PFSK-1 (cell line): ENCODE results near the gene HES5.

Experiments used
- FOXP2 ChIP-seq: optimal IDR thresholded peaks from 2 replicates; pipeline ENCODE3; 2011; ENCODE audit warnings: borderline replicate concordance, control low read depth, inconsistent platforms; ENCODE audit not compliant: insufficient read depth; ENCODE audit errors: extremely low read length, extremely low read depth
- POLR2AphosphoS5 ChIP-seq: IDR thresholded peaks from 2 replicates; pipeline ENCODE4 v1.6.1; 2012; ENCODE audit warnings: low read depth, mild to moderate bottlenecking, control low read depth, low read length, moderate library complexity
- REST ChIP-seq, 2 experiments: IDR thresholded peaks; 2 replicates each; pipeline versions ENCODE4 v1.6.1 to v1.8.0; 2011 to 2012; ENCODE audit warnings: low read depth in 2 of 2, low read length in 2 of 2, control low read depth in 1 of 2, inconsistent platforms in 1 of 2, mild to moderate bottlenecking in 1 of 2, moderate library complexity in 1 of 2; ENCODE audit not compliant: insufficient read depth in 1 of 2
- SIN3A ChIP-seq: IDR thresholded peaks from 2 replicates; pipeline ENCODE4 v1.6.1; 2012; ENCODE audit warnings: mild to moderate bottlenecking, low read length, moderate library complexity, borderline replicate concordance; ENCODE audit not compliant: insufficient read depth
- TAF1 ChIP-seq: IDR thresholded peaks from 2 replicates; pipeline ENCODE4 v1.6.1; 2012; ENCODE audit warnings: low read length, control low read depth, borderline replicate concordance; ENCODE audit not compliant: insufficient read depth

Gene HES5

GRCh38 chr1:2527556-2527860, 2.6 kb downstream of the HES5 start:
- TF ChIP-seq TAF1 (no peak), SIN3A (no peak), FOXP2 (no peak), REST (IDR thresholded peaks at IDR 0.05; ENCODE audit: insufficient read depth in 1 of 2, low read depth in 2 of 2, low read length in 2 of 2) (no peak), POLR2AphosphoS5 (no peak)

- TF ChIP-seq REST (IDR thresholded peaks at IDR 0.05; ENCODE audit: insufficient read depth in 1 of 2, low read depth in 2 of 2, low read length in 2 of 2), result no peak
- TF ChIP-seq POLR2AphosphoS5, result no peak
- TF ChIP-seq SIN3A, result no peak
- TF ChIP-seq FOXP2, result no peak
- no peak for TF ChIP-seq TAF1
Observed at GRCh38 chr1:2526824-2527555, 3.1 kb downstream of the HES5 start.

- TF ChIP-seq POLR2AphosphoS5 (peak; percentile 78), FOXP2 (no peak), TAF1 (peak; percentile 73; the same call in 1 of the 2 replicates)
Observed at GRCh38 chr1:2525920-2526823, 3.9 kb downstream of the HES5 start, which contains the start of gene PANK4. Gene PANK4 (minus strand): TSS chr1:2526596. CDS start chr1:2526587, 9 bp downstream.

- no peak for TF ChIP-seq FOXP2
- no peak for TF ChIP-seq REST (IDR thresholded peaks at IDR 0.05; ENCODE audit: insufficient read depth in 1 of 2, low read depth in 2 of 2, low read length in 2 of 2)
- TF ChIP-seq SIN3A, result no peak
- TF ChIP-seq POLR2AphosphoS5, result no peak
- no peak for TF ChIP-seq TAF1
Observed at GRCh38 chr1:2525572-2525919, 4.5 kb downstream of the HES5 start.

- TF ChIP-seq POLR2AphosphoS5 (no peak), REST (IDR thresholded peaks at IDR 0.05; ENCODE audit: insufficient read depth in 1 of 2, low read depth in 2 of 2, low read length in 2 of 2) (no peak), SIN3A (no peak), FOXP2 (no peak)
Observed at GRCh38 chr1:2523891-2524609, 6.0 kb downstream of the HES5 start.
